Measurements from ENCODE around the gene SKP1.

SKP1 gene

DNA sequence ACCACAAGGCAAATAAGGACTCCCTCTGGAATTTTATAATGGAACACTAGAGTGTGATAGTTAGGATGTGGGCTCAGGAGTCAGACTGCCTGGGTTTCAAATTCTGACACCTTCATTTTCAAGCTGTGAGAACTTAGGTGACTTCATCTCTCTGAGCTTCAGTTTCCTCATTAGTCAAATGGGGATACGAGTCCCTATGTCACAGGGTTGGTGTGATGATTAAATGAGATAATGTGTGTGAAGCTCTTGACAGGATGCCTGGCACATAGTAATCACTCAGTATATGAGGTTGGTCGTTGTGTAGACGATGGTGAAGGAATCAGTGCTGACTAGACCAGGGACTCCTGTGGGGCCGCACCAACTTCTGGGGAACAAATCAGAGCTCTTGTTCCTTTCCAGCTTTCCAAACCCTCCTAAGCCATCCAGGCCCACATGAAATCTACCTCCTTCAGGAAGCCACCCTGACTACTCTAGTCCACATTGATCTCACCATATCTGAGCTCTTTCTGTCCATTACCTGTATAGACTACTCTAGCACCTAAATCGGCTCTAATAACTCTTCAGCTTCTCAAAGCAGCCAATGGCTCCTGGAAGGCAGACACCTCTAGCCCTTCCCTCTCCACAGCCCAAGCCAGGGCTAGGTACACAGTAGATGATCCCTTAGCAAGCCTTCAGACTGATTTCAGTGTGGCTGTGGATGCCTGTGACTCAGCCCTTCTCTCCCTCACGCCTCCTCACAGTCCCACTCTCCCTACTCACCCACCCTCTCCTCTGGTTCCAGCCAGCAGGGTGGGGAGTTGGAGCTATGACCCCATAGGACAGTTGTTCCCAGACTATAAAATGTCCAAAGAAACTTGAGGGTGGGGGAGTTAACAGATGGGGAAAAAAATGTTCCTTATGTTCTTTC, 64.8 kb downstream of the SKP1 start:
- DNase-seq, result peak; percentile 64

DNA sequence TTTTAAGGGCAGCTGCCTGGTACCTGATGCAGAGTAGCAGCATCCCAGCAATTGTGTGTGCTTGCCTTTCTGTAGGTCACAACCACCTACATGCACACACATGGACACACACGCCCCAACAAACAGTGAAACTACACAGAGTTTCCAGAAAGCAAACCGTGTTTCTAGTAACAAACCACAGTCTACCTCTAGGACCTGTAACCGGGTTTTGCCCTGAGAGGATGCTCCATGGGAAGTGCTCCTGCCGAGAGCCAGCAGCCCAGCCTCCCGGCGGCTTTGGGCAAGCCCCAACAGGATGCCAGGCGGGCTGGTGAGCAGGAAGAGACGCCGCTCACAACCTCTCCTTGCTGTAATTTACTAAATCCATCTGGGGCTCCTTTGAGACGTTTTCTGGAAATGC, 66.4 kb downstream of the SKP1 start:
- no peak for DNase-seq

DNA sequence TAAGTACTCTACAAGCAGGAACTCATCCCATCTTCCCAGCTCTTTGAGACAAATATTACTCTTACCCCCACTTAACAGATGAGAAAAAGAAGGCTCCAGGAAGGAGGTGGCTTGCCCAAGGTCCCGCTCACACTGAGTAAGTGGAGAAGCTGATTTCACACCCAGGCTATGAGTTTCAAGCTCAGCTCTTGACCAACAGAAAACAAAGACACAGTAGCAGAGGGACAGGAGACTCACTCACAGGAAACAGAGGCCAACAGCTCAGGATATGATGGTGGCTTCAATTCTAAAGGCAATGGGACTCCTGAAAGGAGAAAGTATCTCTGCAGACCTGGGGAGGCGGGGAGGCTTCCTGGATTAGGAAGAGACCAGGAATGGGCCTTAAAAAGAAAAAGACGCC, 69.0 kb downstream of the SKP1 start:
- no peak for DNase-seq

DNA sequence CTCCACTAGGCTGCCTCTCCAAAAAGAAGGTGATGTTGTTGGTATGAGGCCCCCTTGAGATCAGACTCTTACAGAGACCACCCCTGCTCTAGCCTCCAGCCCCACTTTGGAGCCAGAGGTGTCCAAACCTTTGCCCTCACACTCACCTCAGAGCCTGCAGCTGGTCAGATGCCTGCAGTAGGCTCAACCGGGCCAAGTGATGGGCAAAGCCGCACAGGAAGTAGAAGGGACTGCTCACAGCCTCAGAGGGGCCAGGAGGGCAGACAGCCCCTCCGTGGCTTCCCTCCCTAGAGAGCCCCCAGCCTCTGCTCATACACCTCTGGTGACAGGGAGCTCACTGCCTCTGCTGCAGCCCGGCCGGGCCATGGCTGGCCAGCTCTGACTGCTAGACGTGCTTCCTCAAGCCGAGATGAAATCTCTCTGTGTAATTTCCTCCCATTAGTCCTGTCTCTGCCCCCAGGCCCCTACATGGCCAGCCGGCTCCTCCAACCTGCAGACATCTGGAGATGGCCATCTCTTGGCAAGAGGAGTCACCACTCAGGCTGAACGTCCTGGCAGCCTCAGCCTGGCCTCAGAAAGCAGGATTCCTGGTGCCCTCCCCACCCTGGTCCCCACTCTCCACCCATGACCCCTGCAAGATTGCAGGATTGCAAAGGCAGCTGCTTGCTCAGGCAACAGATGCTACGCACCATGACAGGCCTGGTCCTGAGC, 69.6 kb downstream of the SKP1 start:
- no peak for DNase-seq

DNA sequence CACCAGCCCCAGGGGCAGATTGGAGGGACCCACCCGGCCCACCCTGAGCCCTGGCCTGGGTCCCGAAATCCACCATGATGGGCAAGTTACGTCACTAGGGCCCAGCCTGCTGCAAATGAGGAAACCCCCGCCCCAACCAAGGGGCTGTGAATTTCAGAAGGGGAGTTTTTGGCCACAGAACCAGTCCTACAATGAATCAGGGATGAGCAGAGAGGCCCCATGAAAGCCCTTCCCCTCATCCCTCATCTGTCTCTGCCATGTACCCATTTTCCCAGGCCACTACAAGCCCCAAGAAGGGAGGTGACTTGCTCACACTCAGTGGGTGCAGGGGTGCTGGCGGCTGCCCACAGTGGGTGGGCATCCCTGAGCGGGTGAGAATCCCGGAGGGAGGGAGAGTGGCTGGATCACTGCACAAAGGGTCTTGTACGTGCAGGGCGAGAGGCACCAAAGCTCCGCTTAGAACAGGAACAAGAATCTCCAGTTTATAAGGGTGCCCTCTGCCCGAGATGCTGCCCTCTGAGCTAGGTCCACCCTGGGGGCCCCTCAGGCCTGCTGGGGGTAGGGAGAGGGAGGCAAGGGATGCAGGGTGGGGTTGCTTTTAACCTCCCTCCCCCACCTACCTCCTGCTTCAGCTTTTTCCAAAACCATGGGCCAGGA, 72.6 kb downstream of the SKP1 start:
- DNase-seq, result peak; percentile 51

DNA sequence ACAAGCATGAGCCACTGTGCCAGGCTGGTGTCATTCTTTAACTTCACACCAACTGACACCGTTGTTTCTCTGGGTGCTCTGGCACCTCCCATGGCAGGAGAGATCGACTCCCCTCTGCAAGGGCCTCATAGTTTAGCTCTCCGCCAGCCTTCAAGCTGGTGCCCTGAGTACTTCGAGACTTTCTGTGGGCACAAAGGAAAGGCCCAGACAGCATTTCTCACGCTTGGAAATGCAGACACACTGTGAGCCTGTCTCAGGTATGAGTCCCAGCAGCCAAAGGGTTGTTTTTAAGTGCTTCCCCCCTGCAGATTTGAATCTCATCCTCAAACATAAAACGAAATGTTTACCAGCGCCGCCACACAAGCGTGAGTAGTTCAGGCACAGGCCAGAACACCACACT, 73.4 kb downstream of the SKP1 start:
- DNase-seq, result peak; percentile 52

DNA sequence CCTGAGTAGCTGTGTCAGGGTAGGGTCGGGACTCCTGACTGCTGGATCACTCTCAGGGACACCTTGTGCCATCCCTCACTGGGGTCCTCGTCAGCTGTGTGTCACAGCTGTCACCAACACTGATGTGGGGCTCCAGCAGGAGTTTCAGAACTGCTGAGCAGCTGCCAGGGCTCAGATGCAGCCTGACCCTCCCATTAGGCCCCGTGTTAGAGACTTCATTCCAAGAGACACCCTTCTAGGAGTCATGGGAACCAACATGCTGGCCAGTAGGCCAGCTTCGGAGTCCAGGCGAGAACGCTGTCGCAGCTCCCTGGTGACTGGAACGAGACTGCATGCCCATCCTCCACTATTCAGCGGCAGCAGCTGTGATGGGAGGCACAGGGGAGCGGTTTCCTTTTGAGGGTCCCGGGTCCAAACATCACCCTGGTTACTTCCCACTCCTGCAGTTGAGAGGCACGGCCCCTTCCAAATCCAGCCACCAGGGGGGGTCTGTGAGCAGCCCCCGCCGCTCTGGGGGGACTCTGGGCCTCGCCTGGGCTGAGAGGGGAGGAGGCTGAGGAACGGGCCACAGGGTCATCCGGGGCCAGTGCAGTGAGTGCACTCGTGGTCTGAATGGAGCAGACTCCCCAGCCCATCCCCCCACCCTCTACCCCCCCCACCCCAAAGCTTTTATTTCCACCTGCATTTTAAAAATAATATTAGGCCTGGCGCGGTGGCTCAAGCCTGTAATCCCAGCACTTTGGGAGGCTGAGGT, 74.9 kb downstream of the SKP1 start:
- DNase-seq, result peak; percentile 80

DNA sequence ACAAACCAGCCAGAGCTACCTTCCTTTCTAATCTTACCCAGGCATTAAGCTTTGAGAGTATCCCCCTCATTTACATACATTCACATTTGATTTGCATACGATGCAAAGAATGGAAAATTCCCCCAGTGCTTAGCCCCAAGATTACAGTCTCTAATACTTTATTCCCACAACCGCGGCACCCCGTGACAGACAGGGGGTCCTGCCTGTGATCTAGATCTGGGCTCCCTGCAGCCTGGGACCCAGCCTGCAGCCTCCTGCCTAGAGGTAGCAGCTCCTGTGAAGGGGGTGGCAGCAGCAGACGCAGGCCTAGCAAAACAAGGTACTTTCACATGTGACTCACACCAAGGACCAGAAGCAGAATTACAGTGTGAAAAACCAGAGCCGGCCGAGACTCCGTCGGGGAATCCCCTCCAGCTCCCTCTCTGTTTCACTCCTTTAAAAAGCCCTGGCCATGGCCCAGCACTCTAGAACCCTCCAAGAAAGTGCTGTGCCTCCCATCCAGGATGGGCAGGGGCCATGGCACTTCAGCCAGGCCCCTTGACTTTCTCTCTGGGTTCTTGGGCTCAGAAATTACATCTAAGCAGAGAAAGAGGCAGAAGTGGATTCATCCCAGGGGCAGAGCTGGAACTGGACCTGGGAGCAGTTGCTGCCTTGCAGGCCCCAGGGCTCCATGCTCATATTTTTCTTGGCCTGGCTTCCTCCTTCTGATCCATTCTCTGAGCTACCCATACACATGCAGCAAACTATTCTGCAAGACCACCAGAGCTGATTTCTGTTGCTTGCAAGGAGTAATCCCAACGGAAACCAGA, 76.3 kb downstream of the SKP1 start:
- peak; percentile 88 for DNase-seq

DNA sequence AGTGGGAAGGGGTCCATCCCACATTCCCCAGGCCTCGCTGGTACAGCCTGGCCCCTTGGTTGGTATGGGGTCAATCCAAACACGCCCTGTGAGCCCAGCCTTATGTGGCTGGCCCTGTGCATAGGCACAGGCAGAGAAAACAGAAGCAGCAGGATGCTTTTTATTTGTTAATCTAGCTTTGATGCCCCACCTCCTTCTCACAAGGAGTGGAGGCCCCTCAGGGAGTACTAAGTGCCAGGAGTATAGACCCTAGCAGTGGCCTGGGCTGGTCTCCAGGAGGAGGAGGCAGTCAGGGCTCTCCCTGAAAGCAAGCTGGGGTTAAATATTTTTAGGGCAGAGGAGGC, 76.8 kb downstream of the SKP1 start:
- DNase-seq, result no peak

DNA sequence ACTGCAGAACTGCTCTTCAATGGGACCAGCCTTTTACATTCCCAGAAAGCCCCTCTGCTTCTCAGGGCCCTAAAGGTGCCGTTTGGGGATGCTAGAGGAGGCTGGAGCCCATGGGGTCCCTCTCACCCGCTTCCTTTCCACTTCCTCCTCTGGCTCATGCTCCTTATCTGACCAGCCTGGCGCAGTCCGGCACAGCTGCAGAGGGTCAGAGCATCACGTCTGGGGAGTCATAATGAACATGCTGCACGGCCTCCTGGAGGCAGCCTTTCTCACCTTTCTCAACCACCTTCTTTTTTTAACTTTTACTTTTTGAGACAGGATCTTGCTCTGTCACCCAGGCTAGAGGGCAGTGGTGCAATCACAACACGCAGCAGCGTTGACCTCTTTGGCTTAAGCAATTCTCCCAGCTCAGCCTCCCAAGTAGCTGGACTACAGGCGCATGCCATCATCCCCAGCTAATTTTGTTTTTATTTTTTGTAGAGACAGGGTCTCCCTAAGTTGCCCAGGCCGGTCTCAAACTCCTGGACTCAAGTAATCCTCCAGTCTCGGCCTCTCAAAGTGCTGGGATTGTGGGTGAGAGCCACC, 77.4 kb downstream of the SKP1 start:
- DNase-seq, result no peak
